ENCODE results near the gene TBL3.

Gene TBL3

DNA sequence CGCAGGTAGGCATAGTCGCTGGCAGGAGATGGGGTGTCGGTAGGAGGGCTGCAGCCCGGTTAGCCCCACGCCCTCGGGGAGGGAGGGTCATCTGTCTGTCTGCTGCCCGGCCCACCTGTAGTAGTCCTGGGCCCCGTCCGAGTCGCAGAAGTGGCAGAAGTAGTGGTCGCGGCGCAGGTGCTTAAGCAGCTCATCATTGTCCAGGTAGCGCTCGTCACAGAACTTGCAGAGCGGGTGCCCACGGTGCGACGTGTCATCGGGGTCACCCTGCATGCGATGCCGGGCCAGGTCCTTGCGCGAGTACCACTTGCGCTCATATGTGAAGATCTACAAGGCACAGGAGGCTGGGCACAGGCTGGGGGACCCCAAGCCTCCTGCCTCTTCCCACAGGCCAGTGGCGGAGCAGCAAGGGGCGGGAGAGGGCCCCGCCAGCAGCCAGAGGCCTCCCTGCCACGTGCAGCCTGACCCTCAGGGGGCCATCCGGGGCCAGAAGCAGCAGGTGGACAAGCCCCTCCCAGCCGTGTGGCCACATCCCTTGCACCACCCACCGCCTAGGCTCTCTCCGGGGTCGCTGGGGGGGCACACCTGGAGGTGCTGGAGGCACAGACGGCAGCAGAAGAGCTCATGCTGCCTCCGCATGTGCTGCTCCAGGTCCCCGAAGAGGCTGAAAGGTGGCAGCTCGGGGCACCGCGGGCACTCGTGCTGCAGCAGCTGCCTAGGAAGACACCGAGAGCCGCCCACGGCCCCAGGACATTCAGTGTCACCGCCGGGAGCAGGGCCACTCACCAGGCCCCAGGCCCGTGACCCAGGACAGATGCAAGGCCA, 30.8 kb downstream of the TBL3 start:
- WGBS (ENCODE audit: insufficient coverage, insufficient read length), result no CpG with 5 or more reads among the region's 47 CpGs
- H3K36me3 ChIP-seq (ENCODE audit: control insufficient read depth, insufficient read depth, low read length), result peaks cover 49% of the 10 kb centered on the region
- H3K27ac ChIP-seq (ENCODE audit: low read length), result no peak overlapping the region
- H3K4me3 ChIP-seq (ENCODE audit: low read length), result no peak overlapping the region
- no peak for DNase-seq (ENCODE audit: low read depth, low spot score)
- H3K4me1 ChIP-seq (ENCODE audit: control insufficient read depth, insufficient read depth, low read length), result peaks cover 5% of the 10 kb centered on the region
- no peaks in the 10 kb centered on the region for H3K9me3 ChIP-seq (ENCODE audit: control insufficient read depth, insufficient read depth, low read length)
- H3K27me3 ChIP-seq (ENCODE audit: control insufficient read depth, insufficient read depth, low read length), result no peaks in the 10 kb centered on the region

DNA sequence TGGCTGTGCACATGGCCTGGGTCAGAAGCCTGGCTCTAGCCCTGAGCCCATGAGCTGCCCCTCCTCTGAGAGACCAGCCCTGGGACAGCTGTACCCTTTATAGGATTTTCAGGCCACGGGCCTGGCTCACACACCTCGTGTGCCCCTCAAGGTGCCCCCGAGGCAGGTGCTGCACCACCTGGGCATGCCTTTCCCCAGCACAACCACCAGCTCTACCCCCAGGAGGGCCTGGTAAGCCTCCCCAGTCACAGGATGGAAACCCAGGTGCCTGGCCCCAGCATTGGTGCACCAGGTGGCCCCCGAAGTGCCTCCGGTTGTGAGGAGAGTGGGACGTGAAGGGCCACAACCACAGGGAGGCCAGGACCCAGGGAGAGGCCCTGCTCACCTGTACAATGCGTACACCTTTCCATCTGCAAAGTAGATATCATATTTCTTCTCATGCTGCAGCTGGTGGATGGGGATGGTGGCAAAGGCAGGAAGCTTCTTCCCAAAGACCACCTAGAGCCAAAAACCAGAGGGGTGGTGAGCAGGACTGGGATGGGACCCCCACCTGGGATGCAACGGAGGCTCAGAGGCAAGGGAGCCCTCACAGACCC, 31.5 kb downstream of the TBL3 start:
- no CpG with 5 or more reads among the region's 8 CpGs for WGBS (ENCODE audit: insufficient coverage, insufficient read length)
- DNase-seq (ENCODE audit: low read depth, low spot score), result no peak
- H3K4me1 ChIP-seq (ENCODE audit: control insufficient read depth, insufficient read depth, low read length), result peaks cover 5% of the 10 kb centered on the region
- H3K27me3 ChIP-seq (ENCODE audit: control insufficient read depth, insufficient read depth, low read length), result no peaks in the 10 kb centered on the region
- H3K9me3 ChIP-seq (ENCODE audit: control insufficient read depth, insufficient read depth, low read length), result no peaks in the 10 kb centered on the region
- no peak overlapping the region for H3K27ac ChIP-seq (ENCODE audit: low read length)
- H3K36me3 ChIP-seq (ENCODE audit: control insufficient read depth, insufficient read depth, low read length), result peaks cover 43% of the 10 kb centered on the region
- H3K4me3 ChIP-seq (ENCODE audit: low read length), result no peak overlapping the region

DNA sequence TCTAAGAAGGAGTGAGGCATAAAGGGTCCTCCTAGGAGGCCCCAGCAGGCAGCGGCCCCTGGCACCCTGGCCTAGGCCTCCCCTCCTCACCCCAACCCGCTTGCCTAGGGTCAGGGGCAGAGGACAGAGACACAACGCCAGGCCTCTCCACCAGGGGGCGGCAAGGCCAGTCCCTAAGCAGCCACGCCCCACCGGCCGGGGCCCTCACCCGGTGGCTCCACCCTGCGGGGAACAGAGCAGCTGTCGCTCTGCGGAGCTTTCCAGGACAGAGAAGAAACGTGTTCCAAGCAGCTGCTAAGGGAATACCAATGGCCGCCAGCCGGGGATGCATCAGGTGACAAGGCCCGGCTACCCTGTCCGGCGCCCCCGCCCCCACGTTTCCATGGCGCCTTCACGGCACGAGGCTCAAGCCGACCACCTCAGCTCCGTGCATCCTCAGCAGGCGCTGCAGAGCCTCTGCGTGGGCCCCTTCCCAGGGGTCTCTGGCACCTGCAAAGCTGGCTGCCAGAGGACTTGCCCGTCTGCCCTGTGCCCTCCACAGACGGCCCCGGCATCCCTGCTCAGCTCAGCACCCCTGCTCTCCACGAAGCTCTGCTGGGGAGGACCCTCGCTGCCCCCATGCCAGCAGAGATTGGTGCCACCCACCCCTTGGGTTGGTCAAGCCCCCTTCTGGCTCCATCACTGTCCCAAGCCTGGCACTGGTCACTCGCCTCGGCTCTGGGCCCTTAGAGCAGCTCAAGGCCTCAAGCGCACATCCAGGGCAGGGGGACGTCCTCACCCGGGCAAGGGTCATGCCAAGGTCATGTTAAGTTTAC, 32.2 kb downstream of the TBL3 start:
- H3K27me3 ChIP-seq (ENCODE audit: control insufficient read depth, insufficient read depth, low read length), result no peaks in the 10 kb centered on the region
- WGBS (ENCODE audit: insufficient coverage, insufficient read length), result no CpG with 5 or more reads among the region's 36 CpGs
- peaks cover 5% of the 10 kb centered on the region for H3K4me1 ChIP-seq (ENCODE audit: control insufficient read depth, insufficient read depth, low read length)
- H3K4me3 ChIP-seq (ENCODE audit: low read length), result no peak overlapping the region
- no peaks in the 10 kb centered on the region for H3K9me3 ChIP-seq (ENCODE audit: control insufficient read depth, insufficient read depth, low read length)
- H3K27ac ChIP-seq (ENCODE audit: low read length), result no peak overlapping the region
- H3K36me3 ChIP-seq (ENCODE audit: control insufficient read depth, insufficient read depth, low read length), result peaks cover 39% of the 10 kb centered on the region
- peak; percentile 94 for DNase-seq (ENCODE audit: low read depth, low spot score)

DNA sequence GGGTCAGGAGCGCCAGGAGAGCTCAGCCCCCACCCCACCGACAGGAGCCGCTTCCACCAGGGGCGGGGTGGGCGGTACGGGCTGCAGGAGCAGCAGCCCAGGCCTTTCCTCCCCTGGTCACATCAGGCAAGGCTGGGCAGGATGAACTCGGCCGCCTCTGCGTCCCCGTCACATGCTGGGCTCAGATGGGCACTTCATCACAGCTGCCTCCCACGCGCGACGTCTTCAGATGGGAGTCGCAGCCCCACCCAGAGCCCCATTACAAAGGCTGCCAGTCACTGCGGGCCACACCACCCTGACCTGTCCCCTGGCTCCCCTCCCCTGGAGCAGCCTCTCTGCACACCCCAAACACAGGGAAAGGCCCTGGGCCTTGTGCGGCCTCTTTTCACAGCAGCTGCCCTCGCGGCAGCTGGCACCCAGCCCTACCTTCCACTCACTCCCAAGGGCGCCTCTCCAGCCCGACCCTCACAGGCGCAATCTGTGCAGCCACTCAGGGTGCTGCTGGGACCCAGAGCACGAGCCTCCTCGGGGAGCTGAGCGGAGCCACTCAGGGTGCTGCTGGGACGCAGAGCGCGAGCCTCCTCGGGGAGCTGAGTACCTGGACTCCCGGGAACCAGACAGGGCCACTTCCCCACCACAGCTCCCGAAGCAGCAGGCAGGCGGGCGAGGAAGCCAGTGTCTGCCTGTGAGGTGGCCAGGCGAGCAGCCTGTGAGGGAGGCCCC, 33.1 kb downstream of the TBL3 start:
- H3K4me3 ChIP-seq (ENCODE audit: low read length), result no peak overlapping the region
- H3K27ac ChIP-seq (ENCODE audit: low read length), result no peak overlapping the region
- peaks cover 30% of the 10 kb centered on the region for H3K36me3 ChIP-seq (ENCODE audit: control insufficient read depth, insufficient read depth, low read length)
- WGBS (ENCODE audit: insufficient coverage, insufficient read length), result no CpG with 5 or more reads among the region's 34 CpGs
- no peak for DNase-seq (ENCODE audit: low read depth, low spot score)
- peaks cover 5% of the 10 kb centered on the region for H3K4me1 ChIP-seq (ENCODE audit: control insufficient read depth, insufficient read depth, low read length)
- H3K27me3 ChIP-seq (ENCODE audit: control insufficient read depth, insufficient read depth, low read length), result no peaks in the 10 kb centered on the region
- no peaks in the 10 kb centered on the region for H3K9me3 ChIP-seq (ENCODE audit: control insufficient read depth, insufficient read depth, low read length)

DNA sequence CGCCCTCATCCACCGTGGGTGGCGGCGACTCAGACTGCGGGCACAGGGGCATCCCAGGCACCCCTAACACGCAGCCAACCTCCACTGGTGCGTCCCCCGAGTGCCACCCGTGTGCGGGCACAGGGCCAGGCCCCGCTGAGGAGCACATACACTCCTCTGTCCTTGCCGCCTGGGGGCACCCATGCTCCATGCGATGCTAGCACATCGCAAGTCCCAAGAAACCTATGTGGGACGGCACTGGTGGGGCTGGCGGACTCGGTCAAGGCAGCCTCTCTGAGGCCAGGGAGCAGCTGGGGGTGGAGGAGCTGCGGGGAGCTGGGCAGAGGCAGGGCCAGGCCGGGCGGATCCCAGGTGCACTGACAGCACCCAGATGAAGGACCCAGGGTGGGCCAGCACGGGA, 33.8 kb downstream of the TBL3 start:
- no peak overlapping the region for H3K4me3 ChIP-seq (ENCODE audit: low read length)
- H3K4me1 ChIP-seq (ENCODE audit: control insufficient read depth, insufficient read depth, low read length), result peaks cover 5% of the 10 kb centered on the region
- H3K36me3 ChIP-seq (ENCODE audit: control insufficient read depth, insufficient read depth, low read length), result peaks cover 26% of the 10 kb centered on the region
- no CpG with 5 or more reads among the region's 21 CpGs for WGBS (ENCODE audit: insufficient coverage, insufficient read length)
- H3K27me3 ChIP-seq (ENCODE audit: control insufficient read depth, insufficient read depth, low read length), result no peaks in the 10 kb centered on the region
- no peaks in the 10 kb centered on the region for H3K9me3 ChIP-seq (ENCODE audit: control insufficient read depth, insufficient read depth, low read length)
- DNase-seq (ENCODE audit: low read depth, low spot score), result no peak
- no peak overlapping the region for H3K27ac ChIP-seq (ENCODE audit: low read length)

DNA sequence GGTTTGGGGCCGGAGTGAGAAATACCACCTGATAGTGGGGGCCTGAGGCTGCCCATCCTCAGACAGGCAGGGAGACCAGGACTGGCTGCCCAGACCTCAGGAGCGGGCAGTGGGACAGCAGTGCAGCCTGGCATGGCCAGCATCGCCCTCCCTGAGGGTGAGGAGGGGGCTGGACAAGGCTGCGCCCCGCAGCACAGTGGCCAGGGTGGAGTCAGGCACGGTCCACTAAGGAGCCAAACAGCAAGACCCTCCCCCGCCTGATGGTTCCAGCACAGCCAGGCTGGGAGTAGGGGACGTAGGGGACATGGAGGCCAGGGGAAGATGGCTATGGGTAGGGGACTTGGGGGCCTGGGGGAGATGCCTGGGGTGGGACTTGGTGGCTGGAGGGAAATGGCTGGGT, 34.5 kb downstream of the TBL3 start:
- peaks cover 5% of the 10 kb centered on the region for H3K4me1 ChIP-seq (ENCODE audit: control insufficient read depth, insufficient read depth, low read length)

DNA sequence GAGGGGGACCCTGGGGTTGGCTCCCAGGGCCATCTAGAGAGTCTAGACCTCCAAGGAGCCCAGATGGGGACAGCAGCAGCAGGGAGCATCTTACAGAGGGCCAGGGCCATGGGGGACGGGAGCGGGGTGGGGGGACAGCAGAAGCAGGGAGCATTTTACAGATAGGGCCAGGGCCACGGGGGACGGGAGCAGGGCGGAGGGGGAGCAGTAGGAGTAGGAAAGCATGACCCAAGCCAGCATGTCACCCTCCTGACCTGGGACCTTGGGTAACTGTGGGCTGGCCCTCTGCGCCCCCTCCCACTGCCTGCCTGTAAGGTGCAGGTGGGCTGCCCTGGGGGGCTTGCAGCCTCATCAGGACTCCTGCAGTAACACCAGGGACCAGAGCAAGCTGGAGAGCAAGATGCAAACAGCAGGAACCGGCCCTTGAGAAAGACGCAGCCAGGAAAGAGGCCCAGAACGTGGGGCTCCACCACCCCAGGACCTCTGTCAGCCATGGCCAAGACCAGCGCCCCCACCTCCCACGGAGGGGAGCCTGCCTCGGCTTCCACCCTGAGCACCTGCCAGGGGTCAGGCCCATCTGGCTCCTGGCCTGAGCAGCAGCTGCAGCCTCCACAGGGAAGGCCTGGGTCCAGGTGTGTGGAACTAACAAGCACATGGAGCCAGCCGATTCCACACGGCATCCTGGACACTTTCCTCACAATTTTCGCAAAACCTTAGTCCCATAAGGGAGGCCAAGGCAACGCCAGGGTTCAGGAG, 35.4 kb downstream of the TBL3 start:
- H3K36me3 ChIP-seq (ENCODE audit: control insufficient read depth, insufficient read depth, low read length), result peaks cover 12% of the 10 kb centered on the region
- H3K4me1 ChIP-seq (ENCODE audit: control insufficient read depth, insufficient read depth, low read length), result peaks cover 5% of the 10 kb centered on the region
- no peak for DNase-seq (ENCODE audit: low read depth, low spot score)
- no peak overlapping the region for H3K27ac ChIP-seq (ENCODE audit: low read length)
- H3K4me3 ChIP-seq (ENCODE audit: low read length), result no peak overlapping the region
- H3K27me3 ChIP-seq (ENCODE audit: control insufficient read depth, insufficient read depth, low read length), result no peaks in the 10 kb centered on the region
- no CpG with 5 or more reads among the region's 16 CpGs for WGBS (ENCODE audit: insufficient coverage, insufficient read length)
- no peaks in the 10 kb centered on the region for H3K9me3 ChIP-seq (ENCODE audit: control insufficient read depth, insufficient read depth, low read length)

More for the DNA sequence above, 34.5 kb downstream of the TBL3 start:
- DNase-seq (ENCODE audit: low read depth, low spot score), result no peak
- Histone ChIP-seq H3K4me3 (ENCODE audit: low read length) (no peak overlapping the region), H3K27me3 (ENCODE audit: control insufficient read depth, insufficient read depth, low read length) (no peaks in the 10 kb centered on the region), H3K9me3 (ENCODE audit: control insufficient read depth, insufficient read depth, low read length) (no peaks in the 10 kb centered on the region), H3K27ac (ENCODE audit: low read length) (no peak overlapping the region), H3K36me3 (ENCODE audit: control insufficient read depth, insufficient read depth, low read length) (peaks cover 21% of the 10 kb centered on the region)
- WGBS (ENCODE audit: insufficient coverage, insufficient read length), result no CpG with 5 or more reads among the region's 8 CpGs

DNA sequence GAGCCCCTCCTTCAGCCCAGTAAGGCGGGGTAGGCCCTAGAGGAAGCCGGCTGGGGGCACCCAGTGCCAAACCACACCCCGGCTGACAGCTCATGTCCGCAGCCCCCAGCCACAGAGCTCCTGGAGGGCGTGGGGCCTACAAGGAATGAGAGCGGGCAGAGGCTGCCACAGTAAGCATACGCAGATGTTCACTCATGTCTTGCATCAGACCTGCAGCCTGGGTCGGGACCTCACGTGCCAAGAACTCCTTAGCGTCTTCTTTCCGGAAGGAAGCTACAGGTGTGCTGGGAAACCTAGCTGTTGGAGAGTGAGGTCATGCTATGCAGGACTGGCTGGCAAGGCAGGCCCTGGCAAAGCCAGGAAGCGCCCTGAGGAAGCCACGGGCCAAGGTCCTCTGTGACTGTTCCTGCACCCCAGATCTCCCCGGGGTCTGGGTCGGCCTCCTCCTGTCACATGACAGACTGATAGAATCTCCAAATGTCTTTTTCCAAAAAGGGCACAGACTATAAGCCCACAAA, 36.2 kb downstream of the TBL3 start:
- Histone ChIP-seq H3K36me3 (ENCODE audit: control insufficient read depth, insufficient read depth, low read length) (peaks cover 4% of the 10 kb centered on the region; the same call in 1 of the 2 replicates), H3K27ac (ENCODE audit: low read length) (no peak overlapping the region)
- DNase-seq (ENCODE audit: low read depth, low spot score), result no peak

DNA sequence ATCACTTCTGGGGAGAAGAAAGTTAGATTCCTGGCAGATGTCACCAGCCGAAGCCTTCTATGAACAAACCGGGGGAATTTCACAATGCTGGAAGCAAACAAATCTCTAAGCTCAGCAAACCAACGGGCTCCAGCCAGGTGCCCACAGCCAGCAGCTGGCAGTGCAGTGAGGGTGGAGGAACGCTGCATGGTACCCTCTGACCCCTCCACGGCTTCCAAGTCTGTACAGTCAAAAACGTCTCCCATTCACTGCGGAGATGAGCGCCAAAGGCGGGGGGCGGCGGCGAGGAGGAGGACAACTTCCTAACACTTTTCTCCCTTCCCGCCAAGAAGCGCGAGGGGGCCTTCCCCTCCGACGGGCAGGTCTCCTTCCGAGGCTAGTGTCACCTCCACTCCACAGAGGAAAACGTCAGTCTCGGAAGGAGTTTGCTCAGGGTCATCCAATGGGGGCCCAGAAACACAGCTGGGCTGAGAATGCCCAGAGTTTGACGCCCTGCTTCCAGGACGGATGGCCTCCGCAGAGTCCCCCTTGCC, 36.8 kb downstream of the TBL3 start:
- Histone ChIP-seq H3K4me1 (ENCODE audit: control insufficient read depth, insufficient read depth, low read length) (peaks cover 5% of the 10 kb centered on the region), H3K27ac (ENCODE audit: low read length) (no peak overlapping the region), H3K27me3 (ENCODE audit: control insufficient read depth, insufficient read depth, low read length) (no peaks in the 10 kb centered on the region), H3K36me3 (ENCODE audit: control insufficient read depth, insufficient read depth, low read length) (no peaks in the 10 kb centered on the region; the same call in 1 of the 2 replicates), H3K9me3 (ENCODE audit: control insufficient read depth, insufficient read depth, low read length) (no peaks in the 10 kb centered on the region), H3K4me3 (ENCODE audit: low read length) (peak overlapping the region; percentile 96)
- no CpG with 5 or more reads among the region's 23 CpGs for WGBS (ENCODE audit: insufficient coverage, insufficient read length)
- no peak for DNase-seq (ENCODE audit: low read depth, low spot score)

More for the DNA sequence above, 36.2 kb downstream of the TBL3 start:
- no CpG with 5 or more reads among the region's 15 CpGs for WGBS (ENCODE audit: insufficient coverage, insufficient read length)
- Histone ChIP-seq H3K4me3 (ENCODE audit: low read length) (no peak overlapping the region), H3K4me1 (ENCODE audit: control insufficient read depth, insufficient read depth, low read length) (peaks cover 5% of the 10 kb centered on the region), H3K9me3 (ENCODE audit: control insufficient read depth, insufficient read depth, low read length) (no peaks in the 10 kb centered on the region), H3K27me3 (ENCODE audit: control insufficient read depth, insufficient read depth, low read length) (no peaks in the 10 kb centered on the region)
